CD4-positive, alpha-beta T cell treated with Interleukin-12 subunit alpha and Interleukin-12 subunit beta, for 1 hour (primary cell): ENCODE data around the gene CD81.

ENCODE experiments used
- DNase-seq: peaks from one replicate; pipeline ENCODE4 v3.0.0-alpha.2; 2020

CD81 gene

DNA sequence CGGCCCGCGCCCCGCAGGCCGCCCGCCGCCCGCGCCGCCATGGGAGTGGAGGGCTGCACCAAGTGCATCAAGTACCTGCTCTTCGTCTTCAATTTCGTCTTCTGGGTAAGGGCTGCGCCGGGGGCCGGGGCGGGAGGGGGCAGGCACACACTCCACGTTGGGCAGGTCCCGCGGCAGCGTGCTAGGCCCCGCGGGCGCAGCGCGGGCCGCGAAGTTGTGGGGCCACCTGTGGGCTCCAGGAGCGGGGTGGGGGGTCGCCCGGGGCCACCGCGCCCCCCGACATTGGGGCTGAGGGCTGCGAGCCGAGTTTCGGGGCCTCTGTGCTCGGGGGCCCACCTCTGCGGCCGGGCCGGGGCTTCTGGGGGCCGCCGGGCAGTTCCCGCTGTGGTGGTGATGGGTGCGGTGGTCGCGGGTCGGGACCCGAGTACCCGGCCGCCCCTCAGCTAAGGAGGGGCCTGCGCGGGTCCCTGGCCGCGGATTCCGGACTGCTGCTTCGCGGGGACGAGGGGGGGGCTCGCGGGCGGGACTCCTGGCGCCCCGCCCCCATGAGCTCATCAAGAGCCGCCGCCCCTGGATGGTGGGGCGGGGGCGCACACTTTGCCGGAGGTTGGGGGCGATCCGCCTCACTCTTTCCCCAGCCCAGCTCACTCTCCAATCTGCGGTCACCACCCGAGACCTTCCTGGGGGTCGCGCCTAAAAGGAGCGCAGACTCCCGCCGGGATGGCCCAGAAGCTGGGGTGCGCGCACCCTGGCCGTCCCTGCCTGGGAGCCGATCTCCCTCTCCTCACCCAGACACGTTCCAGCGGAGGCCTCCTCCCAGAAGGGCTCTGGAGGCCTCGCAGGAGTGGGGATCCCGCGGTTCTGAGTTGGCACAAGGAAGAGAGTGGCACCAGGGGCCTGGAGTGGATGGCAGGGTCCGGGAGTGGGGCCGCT lies 667 bp downstream of the CD81 start:
- DNase-seq = peak; percentile 60

DNA sequence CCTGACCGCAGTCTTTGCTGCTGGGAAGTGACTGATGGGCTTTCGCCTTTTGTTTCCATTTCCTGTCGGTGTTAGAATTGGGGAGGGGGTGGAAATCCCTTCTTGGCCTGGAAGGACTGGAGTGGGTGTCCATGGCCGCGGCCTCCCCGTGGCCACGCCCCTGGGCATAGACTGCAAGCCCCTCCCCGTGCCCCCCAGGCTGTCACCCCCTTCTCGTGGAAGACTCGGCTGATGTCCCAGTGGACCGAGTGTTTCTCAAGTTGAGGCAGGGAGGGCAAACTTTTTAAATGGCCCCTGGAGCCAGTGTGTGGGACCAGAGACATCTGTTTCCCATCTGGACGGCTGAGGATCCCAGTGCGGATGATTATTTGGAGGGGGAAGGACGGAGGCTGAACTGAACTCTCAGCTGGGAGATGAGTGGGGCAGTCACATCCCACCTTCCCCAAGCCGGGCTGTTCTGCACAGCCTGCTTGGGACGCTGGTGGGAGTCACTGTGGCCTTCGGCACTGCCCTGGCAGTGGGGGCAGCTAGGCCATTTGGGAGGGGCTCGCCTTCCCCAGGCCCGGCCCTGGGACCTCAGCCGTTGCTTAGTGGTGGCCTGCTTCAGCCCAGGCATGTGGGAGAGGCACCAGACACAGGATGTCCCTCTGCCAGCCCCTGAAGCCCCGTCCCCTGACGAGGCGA lies 1.6 kb downstream of the CD81 start:
- DNase-seq = no peak

DNA sequence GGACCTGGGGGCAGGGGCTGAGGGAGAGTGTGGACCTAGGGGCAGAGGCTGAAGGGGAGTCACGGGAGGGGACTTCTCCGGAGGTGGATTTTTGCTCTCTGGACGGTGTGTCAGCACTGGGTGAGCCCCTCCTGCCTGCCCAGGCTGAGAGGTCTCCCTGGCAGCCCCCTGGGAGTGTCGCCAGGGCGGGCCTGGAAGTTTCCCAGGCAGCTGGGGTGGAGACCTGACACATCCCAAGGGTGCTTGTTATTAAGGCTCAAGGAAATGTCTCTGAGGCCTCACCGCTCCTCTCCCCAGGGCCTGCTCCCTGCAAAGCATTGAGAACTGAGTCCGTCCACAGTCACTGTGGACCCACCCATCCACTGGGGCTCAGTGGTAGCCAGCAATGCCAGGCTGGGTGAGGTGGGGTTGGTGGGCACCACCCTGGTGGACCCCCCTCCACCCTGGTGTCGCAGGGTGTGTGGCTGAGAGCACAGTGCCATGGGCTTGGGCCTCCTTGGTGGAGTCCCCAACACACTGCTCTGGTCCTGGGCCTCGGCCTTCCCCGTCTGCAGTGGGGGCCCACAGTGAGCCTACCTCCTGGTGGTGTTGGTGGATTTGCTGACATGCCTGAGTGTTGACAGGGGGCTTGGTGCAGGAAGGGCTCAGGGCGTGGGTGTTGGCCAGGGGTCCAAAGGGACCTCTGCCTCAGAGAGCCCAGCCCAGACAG lies 2.5 kb downstream of the CD81 start:
- DNase-seq = no peak

DNA sequence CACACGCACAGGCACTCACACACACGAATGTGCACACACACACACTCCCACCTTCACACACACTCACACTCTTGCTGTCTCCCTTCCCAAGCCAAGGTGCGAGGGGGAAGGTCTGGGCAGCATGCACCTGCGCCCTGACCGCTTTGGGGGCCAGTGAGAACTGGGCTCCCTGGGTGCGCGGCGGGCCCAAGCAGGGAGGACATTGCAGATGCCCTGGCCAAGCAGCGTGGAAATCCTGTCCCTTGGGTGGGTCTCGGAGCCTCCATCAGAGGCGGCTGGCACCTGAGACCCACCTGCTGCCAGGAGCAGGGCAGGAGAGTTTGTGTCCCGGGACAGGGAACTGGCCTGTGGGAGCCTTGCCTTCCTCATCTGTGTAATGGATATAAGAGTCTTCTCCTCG lies 3.3 kb downstream of the CD81 start:
- no peak for DNase-seq

DNA sequence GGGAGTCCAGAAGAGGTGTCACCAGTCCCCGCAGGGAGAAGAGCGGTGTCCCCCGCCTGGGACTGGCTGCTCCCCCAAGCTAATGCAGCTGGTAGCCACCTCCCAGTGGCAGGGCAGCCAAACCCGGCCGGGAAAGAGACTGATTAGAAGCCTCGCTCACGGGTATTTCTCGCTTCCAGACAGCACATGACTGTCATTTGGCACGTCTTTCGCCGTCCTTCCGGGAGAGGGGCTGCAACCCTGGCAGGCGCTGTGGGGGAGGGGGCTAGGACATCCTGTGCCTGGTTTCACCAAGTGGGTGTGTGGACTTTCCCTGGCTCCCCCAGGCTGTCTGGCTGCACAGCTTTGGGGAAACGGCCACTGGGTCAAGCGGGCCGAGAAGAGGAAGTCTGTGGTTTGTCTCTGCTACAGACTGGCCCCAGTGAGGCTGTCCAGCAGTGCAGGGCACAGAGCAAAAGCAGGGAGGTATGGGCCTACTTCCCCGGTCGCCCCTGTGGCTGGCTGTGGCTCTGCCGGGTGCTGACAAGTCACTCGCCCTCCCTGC lies 3.8 kb downstream of the CD81 start:
- DNase-seq = no peak

DNA sequence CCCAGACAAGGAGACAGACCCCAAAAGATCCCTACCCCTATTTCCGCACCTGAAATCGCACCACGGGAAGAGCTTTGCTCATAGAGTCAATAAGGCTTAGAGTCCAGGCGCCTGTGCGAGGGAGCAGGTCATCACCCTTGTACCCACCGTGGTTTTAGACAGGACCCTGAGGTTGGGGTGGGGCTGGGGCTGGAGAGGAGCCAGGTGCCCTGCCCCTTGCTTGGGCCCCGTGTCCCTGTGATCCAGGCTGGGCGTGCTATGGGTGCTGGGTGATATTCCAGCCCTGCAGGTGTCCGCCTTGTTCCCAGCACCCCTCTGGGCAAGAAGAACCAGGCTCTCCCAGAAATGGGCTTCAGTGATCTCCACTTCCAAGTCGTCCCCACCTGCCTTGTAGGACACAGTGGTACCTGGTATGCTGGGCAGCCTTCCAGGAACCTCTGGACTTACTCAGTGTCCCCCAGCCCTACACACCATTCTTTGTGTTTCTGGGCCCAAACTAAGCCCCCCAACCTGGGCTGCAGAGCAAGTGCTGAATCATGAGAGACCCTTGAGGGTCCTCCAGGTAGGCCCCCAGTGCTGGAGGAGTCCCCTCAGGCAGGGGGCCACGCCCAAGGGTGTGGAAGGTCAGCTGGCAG lies 4.5 kb downstream of the CD81 start:
- no peak for DNase-seq

DNA sequence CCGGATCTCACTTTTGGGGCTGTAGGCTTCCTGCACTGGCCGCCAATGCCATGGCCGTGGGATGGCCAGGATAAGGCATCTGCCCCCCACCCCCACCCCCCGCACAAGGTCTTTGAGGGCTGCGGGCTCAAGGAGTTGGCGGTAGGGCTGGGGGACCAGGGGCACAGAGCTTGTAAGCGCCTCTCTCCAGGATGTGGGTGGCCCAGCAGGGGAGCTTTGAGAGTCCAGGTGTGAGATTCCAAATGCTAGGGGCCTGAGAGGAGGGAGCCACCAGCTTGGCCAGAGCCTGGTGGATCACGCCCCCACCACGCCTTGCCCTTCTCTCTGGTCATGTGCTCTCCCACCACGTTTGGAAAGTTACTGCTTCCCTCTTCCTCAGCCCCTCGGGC lies 5.0 kb downstream of the CD81 start:
- no peak for DNase-seq

DNA sequence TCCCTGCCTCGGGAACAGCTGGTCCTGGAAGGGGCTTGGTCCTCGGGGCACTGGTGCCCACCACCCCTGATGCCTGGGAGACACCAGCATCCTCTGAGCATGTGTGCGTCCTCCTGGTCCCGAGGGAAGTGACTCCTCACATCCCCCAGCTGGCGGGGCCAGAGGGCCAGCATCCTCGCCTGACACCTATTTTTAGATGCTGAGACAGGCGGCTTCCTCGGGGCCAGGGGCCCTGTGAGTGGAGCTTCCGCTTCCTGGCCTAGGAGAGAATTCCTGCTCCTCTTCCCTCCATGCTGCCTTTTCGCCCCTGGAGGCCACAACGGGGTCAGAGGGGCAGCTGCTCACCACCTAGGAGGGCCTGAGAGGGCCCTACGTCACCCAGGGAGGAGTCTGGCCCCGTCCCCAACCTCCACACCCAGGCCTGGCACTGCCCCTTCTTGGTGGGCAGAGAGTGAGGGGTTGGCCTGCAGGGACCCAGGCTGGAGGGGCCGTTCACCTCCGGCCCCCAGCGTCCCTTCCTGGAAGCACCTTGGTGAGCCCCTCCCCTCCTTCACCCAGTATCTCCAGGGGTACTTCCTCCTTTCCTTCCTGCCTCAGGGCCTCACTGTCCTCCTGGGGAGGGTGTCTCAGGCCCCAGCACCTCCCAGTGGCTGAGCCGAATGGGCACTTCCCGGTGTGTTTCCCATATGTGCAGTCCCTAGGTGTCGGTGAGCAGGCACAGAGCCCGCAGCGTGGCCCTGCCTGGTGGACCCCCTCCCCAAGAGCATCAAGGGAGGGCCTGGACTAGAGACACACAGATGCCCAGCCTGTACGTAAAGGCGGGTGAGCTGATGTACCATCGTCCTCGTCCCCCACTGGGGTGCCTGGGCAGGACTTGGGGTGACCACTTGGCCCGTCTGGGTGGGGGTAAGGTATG lies 6.1 kb downstream of the CD81 start:
- DNase-seq = no peak

DNA sequence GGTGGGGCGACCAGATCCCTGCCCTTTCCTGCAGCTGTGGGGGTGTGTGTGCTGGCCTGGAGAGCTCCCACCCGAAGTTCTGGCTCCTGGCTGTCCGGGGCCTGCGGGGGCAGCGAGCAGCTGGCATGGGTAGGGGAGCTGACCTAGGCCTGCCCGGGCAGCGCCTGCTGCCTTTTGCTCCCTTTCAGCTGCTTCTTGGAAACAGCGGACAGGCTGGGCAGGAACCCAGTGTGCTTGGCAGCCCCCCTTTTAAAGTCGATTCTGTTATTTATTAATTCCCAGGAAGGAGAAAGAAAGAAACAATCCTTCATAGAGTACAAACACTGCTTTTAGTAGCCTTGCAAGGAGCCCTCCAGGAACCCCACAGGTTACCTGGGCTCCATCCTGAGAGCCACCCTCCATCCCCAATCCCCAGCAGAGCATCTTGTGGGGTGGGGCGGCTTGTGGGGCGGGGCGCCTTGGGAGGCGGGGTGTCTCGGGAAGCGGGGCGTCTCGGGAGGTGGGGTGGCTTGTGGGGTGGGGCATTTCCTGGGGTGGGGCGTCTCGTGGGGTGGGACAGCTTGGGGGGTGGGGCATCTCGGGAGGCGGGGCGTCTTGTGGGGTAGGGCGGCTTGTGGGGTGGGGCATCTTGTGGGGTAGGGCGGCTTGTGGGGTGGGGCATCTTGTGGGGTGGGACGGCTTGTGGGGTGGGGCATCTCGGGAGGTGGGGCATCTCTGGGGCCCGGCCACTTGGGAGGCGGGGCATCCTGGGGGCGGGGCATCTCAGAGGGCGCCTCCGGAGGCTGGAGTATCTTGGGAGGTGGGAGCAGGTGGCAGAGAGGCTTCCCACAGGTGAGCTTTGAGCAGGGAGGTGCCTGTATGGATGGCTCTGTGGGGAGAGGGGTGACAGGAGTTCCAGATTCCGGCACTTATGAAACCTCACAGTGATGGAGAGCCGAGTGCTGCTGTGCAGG lies 7.0 kb downstream of the CD81 start:
- peak; percentile 74 for DNase-seq

- no peak for DNase-seq
Observed at GRCh38 chr11:2385156-2386151, 8.3 kb downstream of the CD81 start.

DNA sequence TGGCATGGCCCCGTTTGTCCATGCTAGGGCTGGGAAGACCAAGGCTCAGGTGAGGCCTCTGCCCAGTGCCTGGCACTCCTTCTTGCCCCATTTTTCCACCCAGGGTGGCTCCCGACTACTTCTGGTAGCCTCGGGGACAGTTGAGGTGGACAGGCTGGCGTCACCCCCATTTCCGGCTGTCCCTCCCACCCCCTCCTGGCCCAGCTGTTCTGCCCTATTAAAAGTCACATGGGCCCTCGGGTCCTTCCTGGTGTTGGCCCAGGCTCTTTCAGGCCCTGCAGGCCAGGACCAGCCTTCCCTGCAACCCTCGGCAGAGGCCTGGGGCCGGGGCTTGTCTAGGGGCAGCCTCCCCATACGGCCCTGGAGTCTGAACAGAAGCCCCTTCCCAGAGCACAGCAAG lies 9.5 kb downstream of the CD81 start:
- DNase-seq = no peak

DNA sequence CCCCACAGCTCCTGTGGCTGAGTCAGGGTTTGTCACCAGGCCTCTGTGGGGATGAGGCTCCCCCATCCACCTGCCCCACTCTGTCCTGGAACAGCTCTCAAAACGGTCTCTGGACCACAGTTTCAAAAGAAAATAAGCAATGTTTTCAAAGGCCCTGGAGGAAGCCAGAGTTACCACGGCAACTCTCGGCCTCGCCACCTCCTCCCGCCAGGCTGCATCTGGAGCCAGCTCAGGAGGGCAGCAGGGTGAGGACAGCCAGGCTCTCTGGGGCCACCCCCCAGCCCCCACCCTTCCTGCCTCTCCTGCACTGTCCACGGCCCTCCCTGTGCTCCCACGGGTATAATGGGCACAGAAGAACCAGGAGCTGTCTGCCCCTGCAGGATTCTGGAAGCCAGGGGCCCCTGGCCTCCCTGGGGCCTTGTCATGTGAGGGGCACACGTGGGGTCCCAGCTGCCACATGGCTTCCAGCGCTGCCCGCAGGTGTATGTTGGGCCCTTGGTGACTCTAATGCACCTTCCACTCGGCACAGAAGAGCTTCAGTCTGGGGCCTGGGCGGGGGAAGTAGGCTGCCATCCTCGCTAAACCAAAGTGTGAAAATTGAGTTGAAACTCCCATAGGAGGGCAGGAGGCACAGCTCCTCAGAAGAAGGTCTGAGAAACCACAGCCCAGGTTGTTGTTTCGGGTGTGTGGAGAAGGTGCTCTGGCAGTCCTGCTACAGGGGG lies 10.3 kb downstream of the CD81 start:
- DNase-seq = peak; percentile 56

DNA sequence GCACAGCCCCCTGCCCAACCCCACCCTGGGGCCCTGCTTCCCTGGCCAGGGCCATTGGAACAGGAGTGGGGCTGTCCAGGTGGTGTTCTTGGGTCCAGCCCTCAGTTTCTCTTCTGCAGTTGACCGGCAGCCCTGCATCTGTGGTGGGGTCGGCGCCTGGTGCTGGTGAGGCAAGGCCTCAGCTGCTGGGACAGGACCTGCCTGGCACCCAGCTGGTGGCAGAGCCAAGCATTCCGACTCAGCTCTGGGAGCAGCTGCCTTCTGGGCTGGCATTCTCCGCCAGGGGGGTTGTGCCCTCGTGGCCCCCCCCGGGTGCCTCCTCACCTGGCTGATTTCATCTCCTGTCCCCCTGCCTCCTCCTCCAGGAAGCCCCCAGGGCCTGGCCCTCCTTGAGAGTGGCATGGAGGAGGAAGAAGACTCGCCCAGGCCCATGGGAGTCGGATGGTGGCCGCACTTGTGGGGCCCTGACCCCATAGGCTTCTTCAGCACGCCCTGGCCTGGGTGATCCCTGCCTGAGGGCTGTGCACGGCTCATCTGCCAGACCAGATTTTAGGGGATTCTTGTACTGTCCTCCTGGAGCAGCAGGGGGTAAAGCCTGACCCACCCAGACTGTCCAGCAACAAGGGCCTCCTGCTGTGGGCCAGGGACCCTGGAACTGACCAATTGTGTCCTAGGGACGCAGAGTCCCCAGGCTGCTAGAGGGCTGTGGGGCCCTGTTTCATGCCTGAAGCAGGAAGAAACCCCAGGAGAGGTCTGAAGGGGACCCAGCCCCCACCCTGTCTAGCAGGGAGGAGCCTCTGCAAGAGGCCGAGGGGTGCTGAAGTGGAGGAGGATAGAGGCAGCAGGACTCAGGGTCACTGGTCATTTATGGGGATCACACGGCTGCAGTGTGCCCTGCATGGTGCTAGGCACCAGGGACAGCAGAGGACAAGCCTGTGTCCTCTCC lies 11.6 kb downstream of the CD81 start:
- no peak for DNase-seq

- no peak for DNase-seq
Observed at GRCh38 chr11:2389377-2390026, 12.4 kb downstream of the CD81 start.

DNA sequence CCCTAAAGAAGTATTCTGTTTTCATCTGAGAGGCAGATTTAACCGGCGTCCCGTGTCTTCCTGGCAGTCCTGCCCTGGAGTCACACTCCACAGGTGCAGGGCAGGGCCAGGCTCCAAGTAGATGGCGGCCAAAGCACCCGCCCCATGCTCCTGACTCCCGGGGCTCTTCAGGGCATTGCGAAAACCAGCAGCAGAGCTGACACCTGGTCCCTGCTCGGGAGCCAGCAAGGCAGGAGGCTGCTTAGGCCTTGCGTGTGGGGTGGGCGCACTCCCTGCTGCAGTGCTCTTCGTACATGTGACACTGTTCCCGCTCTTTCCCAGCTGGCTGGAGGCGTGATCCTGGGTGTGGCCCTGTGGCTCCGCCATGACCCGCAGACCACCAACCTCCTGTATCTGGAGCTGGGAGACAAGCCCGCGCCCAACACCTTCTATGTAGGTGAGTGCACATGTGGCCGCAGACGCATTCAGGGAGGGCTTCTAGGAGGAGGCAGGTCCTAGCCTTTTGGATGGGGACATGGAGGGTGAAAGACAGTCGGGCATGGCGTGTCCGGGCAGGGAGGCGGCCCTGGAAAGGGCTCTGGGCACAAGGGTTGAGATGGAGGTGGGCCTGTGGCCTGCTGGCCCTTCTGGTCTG lies 13.1 kb downstream of the CD81 start:
- no peak for DNase-seq

- DNase-seq = no peak
Observed at GRCh38 chr11:2390725-2391151, 13.6 kb downstream of the CD81 start.
